ENCODE results near the gene EVI5.
"Not testable (repeated sequence)": the region's sequence is repeated elsewhere in the genome, so short reads cannot be mapped to it uniquely, and the experiment has no call there.

DNA sequence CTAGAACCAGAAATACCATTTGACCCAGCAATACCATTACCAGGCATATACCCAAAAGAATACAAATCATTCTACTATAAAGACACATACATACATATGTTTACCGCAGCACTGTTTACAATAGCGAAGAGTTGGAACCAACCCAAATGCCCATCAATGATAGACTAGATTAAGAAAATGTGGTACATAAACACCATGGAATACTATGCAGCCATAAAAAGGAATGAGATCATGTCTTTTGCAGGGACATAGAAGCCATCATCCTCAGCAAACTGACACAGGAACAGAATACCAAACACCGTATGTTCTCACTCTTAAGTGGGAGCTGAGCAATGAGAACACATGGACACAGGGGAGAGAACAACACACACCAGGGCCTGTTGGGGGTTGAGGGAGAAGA lies 144.2 kb downstream of the EVI5 start:
- TF ChIP-seq, protein P1, sequence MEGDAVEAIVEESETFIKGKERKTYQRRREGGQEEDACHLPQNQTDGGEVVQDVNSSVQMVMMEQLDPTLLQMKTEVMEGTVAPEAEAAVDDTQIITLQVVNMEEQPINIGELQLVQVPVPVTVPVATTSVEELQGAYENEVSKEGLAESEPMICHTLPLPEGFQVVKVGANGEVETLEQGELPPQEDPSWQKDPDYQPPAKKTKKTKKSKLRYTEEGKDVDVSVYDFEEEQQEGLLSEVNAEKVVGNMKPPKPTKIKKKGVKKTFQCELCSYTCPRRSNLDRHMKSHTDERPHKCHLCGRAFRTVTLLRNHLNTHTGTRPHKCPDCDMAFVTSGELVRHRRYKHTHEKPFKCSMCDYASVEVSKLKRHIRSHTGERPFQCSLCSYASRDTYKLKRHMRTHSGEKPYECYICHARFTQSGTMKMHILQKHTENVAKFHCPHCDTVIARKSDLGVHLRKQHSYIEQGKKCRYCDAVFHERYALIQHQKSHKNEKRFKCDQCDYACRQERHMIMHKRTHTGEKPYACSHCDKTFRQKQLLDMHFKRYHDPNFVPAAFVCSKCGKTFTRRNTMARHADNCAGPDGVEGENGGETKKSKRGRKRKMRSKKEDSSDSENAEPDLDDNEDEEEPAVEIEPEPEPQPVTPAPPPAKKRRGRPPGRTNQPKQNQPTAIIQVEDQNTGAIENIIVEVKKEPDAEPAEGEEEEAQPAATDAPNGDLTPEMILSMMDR (IDR thresholded peaks at IDR 0.05), result not testable (repeated sequence)
- not testable (repeated sequence) for TF ChIP-seq POLR2A, EP300, POLR2AphosphoS5 (IDR thresholded peaks at IDR 0.05)

Measured in sigmoid colon (tissue), 4 donors.